HG02571 (cell line): Measurements from ENCODE around the gene GRIN2C.

ENCODE experiments used
- ATAC-seq: cut with Tn5 transposase; IDR thresholded peaks from one replicate; pipeline ENCODE4 v1.9.1; 2021; ENCODE audit warnings: mild to moderate bottlenecking, moderate library complexity; ENCODE audit not compliant: unreplicated experiment

GRIN2C gene

DNA sequence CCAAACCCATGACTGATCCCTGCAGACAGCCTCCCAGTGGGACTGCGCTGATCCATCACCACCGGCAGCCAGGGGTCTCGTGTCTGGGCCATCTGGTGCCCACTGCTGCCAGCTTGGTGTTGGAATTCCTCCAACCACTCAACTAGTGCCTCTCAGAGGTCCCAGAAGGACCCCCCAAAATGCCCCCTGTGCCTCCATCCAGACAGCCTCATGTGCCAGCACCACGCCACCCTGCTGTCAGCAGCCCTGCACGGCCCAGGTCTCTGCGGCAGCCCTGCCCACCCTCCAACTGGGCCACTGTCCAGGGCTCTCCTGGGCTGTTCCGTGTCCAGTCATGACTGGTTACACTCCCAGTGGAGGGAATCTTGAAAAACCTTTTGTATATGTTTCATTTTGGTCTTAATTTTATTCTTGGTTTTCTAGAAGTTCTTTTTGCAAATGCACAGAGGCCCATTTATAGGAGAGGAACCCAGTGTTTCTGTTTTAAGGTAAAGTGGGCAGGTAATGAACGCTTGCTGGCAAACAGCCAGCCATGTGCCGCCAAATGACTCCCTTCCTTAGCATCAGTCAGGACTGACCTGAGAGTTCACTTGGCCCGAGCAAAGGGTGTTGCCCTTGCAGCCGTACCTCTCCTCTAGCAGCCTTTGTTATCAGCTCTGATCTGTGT is 34.6 kb downstream of the GRIN2C start:
- ATAC-seq = no peak

DNA sequence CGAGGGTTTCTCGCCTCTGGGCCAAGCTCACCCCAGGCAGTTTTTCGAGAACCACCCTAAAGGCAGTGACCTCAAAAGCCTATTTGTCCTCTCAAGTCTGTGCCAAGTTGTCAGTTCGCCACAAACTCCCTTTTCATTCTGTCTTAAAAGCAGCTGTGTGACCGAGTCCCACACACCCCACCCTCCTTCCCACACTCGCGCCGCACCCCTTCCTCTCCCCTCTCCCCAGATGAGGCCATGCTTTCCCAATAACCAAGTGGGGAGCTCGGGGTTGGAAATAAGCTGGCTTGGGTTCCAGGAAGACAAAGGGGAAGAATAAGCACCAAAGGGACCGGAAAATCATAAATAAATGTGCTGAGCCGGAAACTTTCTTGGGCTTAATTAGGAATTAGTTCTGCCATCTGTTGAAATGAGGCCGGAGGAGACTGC is 36.7 kb downstream of the GRIN2C start:
- ATAC-seq = no peak

DNA sequence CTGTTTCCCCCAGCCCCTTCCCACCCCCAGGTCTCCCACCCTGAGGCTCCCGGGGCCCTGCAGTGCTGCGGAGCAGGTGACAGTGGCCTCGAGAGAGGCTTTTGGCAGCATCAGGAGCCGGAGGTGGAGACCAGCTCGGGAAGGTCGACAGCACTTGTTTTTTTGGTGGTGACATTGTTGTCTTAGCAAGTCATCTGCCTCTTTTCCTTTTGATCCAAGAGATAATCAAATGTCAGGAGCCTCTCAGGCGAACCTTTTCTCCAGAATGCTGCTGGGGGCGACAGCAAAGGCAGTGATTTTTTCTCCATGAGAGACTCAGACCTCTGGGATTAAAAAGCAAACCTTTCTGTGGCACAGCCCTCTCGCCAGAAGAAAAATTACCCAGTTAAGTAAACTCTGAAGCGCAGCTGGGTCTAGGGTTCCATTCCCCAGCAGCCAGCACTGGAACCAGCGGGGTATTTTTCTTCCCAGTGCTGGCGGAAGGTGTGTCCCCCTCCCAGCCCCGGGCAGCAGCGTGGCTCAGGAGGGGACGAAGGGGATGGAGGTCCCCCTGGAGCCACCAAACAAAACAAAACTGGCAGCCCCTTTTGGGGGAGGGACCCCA is 37.2 kb downstream of the GRIN2C start:
- ATAC-seq = no peak

DNA sequence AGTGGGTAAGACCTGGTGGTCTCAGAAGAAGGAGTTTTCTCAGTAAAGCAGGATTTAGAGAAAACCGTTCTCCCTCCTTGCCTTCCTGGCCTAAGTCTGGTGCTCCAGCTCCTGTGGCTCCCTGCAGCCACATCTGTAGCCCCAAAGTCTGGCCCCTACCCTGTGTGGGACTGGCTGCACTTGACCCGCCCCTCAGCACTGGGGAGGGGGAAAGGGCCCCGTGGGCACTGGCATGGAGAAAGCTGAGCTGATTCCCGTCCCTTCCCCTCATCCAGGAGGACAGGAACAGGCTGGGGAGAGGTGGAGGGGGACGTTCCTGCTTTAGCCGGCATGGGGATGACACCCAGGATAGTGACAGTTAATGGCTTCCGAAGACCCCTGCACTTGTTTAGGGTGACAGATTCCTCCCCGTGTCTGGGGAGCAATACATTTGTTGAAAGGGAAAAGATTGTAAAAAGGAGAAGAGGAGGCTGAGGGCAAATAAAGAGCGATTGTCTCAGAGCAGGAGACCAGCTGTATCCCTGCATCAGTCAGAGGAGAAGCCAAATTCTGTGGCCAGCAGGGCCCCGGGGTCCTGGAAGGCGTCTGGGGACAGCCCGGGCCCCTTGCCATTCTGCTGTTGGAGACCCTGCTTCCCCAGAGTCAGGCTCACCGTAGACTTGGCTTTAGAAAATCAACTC is 37.9 kb downstream of the GRIN2C start:
- no peak for ATAC-seq

DNA sequence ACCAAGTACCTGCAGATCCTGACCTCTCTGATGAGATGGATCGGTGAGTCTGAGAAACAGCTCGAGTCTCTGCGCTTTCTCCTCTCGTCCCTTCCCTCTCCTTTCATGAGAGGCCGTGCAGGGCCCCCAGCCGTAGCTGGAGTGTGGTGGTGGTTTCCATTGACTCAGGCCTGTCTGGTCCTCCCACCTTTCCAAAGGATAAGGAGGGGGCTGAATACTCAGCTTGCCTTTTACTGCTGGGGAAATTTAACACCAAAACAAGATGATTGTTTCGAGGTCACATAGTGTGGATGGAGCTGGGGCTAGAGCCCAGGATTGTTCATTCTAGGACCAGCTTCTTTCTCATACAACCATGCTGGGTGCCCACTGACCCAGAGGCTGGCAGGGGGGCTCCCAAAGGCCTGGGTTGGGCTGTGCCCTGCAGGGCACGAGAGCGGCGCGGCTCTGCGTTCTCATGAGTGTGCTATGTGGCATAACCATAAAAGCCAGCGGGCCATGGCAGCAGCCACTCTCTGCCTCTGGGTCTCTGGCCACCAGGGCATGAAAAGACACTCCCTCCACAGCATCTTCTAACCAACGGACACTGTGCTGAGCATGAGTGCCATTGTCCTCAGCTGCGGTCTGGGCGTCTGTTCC is 39.8 kb downstream of the GRIN2C start:
- ATAC-seq = no peak

DNA sequence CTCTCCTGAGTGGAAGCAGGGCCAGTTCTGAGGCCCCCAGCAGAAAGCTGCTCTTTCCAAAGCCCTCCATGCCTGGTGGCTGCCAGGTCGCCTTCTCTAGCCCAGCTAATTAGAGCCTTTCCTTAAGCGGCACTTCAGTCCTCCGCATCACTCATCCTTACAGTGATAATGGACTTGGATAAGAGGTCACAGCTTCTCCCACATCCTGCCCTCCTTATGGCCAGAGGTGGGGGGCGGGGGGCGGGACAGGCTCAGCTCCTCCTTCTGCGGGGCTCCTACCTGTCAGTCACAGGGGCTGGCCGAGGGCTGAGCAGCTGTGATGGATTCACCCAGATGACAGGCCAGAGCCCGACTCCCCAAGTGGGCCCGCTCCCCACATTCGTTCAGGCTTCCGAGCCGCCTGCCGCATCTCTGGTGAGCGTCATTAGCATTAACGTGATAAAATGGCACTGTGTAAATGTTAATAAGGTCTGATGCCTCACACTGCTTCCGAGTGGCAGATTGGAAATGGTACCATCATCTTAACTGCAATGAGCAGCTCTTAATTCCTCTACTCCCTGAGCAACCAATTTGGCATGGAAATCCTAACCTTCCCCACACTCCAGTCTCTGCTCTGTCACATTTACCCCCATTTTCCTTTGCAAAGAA is 41.3 kb downstream of the GRIN2C start:
- ATAC-seq = no peak

DNA sequence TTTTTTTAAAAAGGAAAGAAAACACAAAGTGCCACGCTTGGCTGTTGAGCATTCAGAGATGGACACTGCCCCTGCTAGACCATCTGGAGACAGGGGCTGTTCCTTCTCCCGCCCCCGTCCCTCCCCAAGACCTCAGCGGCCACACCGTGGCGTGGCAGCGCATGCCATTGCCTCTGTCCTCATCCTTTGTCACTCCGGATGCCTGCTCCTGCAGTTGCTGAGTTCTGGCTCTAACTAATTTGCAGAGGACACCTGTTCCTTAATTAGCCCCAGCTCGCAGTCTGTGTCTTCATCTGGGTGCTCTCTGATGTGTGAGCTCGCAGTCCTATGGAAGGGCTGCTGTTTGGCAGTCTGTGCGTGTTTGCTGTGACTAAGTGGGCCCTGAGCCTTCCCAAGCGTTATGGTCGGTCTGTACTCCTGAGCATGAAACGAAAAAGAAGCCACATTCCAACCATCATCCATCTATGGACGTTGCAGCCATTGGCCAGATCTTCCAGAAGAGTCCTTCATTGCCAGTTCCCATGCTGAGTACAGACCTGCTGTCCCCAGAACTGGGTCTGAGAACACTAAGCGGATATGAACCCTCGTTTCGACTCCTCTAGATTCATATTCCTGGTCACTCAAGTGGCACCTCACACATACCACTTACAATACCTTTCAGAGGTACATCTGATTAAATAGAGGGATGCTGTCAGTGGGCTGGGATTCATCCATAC is 42.6 kb downstream of the GRIN2C start:
- no peak for ATAC-seq

DNA sequence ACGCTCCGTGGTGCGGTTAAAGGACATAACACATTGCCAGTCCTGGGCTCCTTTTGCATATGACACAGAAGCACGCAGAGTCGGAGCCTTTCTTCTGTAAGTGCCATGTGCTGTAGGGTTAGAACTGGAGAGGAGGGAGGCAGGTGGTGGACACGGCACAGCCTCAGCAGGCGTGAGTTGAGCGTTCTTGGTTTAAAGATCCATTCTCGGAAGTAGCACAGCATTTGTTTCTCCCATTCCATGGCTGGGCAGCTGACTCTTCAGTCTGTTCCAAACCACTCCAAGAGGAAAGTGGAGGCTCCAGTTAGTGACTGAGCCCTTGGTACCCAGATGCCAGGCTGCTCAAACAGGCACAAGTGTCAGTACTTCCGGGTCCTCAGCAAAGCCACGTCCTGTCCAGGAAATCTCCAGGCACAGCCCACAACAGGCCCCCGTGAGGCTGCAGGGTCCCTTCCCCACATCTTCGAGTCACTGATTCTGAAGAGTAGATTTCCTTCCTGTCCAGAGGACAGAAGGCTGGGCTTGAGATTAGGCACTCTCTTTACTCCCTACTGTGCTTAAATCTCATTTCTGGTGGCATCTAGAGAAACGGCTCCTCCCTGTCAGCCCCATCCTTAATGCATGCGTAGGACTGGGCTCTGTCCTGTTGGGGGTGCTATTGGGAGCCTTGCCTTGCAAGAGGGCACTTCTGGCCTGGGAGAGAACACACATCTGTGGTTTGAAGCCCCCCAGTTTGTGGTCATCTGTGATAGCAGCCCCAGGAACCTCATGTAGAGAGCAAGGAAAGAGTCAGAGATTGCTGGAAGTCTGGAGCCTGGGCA is 43.9 kb downstream of the GRIN2C start:
- no peak for ATAC-seq

DNA sequence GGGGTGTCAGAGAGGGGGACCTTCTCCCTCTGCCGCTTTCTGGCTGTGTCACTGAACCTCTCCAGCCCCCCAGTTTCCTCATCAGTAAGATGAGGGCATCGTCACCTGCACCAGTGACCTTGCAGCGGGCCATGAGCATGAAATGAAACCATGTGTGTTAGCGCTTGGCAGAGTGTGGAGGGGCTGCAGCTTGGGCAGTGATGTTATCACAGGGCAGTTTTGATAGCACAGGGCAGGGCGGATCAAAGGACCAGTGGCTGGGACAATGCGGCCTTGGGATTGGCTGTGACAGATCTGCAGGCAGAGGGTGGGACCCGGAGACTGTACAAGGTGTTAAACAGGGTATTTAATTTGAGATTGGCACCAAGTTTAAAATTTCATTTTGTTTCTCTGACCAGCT is 44.6 kb downstream of the GRIN2C start:
- ATAC-seq = no peak

DNA sequence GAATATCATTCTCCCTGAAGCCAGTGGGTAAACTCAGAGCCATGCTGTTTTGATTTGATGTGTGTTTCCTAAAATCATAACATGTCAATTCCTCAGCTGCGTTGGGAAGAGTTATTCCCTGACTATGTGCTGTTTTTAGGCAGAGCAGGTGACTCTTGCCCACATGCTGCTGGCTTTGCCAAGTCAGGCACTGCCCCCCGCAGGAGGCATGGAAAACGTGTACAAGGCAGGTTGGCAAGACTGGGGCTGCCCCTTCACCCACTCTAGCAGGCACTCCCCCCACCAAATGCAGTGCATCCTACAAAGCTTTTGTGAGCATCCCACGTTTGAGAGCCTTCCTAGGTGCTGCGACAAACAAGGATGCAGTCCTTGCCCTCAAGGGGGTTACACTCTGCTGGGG is 45.2 kb downstream of the GRIN2C start:
- ATAC-seq = no peak

DNA sequence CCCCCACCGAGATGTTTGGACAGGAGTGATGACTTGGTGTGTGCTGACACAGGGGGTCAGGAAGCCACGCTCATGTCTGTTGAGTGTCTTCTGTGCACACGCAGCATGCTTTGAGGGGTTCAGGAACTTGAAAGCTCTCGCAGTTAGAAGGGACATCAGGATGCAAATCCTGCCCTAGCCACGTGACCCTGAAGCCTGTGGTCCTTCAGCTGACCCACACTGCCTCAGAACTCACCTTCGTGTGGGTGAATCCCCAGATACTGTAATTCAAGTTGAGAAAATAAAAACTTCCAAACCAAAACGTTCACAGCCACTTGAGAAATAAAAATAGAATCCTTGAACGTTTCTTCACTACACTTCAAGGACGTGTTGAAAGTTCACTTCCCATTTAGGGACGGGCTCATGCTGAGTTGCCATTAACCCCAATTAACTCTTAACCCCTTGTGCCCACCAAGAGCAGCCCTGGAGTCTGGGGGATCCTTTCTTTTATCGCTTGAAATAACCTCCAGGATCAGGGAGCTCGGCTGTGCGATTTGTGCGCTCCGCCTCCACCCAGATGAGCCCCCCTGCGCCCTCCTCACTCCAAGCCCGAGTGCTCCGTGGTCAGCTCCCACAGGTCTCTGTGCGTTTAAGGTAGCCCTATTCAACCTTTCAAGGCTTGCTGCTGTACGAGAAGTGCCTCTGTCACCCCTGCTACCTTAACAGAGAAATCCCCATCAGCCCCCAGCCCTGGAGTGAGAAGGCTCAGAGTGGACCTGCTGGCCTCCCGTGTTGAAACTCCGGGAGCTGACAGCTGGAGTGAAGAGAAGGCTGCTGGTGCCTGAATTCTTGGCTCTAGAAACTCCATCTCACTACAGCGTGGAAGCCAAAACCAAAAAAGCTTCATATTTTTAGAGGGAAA is 47.3 kb downstream of the GRIN2C start:
- ATAC-seq = no peak

DNA sequence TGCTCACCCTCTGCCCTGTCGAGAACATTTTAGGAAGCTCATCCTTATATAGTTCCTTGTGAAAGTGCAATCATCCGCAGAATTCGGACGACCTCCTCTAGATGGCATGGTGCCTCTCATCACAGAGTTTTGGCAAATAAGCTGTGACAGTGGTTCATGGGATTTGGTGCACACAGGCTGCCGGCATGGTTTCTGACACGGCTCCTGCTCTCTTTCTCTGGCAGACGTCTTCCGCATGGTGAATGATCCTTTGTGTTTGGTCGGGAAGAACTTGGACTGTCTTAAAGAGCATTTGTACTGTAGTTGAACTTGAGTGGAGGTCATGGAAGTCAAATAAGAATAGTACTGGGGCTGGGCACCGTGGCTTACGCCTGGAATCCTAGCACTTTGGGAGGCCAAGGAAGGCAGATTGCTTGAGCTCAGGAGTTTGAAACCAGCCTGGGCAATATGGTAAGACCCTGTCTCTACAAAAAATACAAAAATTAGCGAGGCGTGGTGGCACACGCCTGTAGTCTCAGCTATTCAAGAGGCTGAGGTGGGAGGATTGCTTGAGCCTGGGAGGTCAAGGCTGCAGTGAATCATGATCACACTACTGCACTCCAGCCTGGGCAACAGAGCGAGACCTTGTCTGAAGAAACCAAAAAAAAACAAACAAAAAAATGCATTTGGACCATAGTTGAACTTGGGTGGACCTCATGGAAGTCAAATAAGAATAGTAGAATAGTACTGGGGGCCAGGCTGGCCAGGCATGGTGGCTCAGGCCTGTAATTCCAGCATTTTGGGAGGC is 48.8 kb downstream of the GRIN2C start:
- no peak for ATAC-seq

DNA sequence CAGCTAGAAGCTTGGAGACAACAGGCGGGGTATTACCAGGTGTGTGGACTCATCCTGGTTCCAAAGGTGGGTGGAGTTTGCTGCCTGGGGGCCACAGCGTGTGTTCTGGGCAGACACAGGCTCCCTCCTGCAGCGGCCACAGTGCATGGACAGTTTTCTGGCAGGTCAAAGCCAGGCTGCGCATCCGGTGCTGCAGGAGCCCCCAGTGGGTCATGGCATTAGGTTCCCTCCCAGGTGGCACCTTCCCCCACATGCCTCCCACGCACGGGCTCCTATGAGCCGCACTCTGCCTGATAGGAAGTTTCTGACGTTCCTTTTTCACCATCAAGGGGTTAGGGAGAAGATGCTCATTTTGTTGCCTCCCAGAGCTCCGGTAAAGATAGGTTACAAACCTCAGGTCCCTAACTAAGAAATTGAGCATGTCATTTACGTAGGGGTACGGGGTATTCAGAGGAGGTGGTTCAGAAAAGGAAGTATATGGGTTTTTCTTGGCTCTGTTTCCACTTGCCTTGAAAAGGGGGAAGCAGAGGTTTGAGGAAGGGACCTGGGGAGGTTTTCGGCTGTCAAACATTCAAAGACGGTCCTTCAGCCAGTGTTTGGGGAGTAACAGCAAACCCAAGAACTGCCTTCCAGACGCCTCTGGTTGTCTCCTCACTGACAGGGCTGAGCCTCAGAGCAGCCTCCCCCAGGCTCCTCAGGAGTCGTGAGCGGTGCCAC is 50.8 kb downstream of the GRIN2C start:
- no peak for ATAC-seq

DNA sequence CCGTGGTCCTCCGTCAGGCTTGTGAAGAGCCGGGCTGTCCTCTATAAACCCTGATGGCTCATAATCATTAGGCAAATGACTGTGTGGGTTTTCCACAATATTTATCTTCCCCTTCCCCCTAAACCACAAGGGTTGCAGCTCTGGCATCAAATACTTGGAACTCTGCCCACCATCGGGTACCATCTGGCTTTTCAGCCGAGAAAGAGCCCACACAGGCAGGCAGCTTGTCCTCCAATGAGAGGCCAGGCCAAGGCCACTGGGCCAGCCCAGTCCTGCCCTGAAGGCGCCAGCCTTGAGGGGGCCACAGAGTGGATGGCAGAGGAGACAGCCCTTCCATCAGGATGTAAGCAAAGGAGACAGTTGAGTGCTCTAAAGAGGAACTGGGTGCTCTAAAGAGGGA is 51.8 kb downstream of the GRIN2C start:
- ATAC-seq = no peak

DNA sequence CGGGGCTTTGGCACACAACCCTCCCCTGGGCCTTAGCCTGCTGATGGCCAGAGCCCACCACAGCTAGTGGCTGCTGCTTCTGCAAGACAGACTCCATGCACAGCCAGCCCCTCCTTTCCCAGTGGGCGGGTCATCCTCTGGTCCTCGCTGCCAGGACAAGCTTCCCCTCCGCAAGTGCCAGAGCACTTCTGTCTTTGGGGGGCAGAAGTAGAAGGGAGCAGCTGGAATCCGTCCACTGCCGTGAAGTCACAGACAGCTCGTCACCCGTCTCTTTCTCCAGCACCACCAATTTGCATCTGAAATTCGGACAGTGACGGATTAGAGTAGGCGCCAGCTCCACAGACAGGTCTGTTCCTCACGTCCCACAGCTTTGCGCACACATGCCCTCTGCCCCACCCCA is 52.2 kb downstream of the GRIN2C start:
- no peak for ATAC-seq

DNA sequence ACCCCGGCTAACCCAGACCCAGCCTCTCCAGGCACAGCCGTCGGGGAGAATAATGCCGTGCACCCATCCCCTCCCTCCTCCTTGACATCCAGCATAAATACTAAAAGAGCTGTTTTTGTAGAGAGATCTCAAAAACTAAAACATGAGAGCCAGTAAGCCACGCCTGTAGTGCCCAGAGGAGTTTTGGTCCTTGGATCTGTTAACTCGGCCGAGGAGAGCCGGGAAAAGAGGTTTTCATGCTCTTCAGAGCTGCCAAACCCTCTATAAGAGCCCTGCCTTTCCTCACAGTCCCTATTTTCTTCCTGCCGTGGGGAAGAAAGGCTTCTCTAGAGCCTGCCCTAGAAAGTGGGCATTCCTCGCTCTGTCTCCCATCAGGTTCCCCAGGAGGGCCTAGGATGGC is 53.4 kb downstream of the GRIN2C start:
- no peak for ATAC-seq

DNA sequence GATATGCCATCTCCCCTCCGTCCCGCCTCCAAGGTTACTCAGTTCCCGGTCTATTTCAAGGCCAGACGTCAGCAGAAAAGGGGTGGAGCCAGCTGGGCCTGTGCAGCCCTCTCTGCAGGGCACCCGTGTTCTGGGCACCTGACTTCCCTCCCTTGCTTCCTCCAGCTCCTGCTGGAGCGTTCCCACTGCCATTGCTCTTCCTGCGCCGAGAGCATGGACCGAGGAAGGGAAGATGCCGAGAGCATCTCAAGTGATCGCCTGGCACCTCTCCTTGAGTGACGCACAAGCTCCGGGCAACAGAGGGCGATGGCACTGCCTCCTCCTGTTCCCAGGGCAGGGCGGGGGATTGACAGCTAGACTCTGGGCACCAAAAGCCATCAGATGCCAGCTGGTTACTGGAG is 54.1 kb downstream of the GRIN2C start:
- no peak for ATAC-seq

DNA sequence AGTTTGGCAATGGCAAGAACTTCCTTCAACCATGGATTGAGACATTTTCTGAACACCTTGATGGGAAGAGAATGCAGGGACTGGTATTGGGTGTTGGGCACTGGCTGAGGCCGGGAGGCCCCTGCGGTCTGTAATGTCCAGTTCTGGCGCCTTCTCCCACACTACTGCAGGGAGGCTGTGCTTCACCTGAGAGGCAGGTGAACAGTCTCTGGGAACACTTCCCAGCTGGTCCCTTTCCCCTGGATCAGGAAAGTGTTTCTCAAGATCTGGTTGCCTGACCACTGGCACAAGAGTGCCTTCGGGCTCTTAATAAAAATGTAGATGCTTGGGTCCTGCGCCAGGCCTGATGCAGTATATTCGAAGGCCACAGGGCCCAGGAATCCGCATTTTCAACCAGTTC is 55.0 kb downstream of the GRIN2C start:
- ATAC-seq = no peak
